NCI-H748 treated with DMSO at 0.1 percent for 48 hours (cell line): Measurements from ENCODE around the gene TNP2.
A peak's percentile ranks its signal among the peaks of the same experiment; 100 is the strongest.

Source experiments
- DNase-seq: peaks from one replicate; lab custom pipeline; 2025; lab: John Stamatoyannopoulos, UW

Gene TNP2

GRCh38 chr16:11268921-11269375 is at the start of gene TNP2:
TSS of gene TNP2 (minus strand) at chr16:11269325. CDS start at chr16:11269262, 63 bp downstream.
- no peak for DNase-seq

GRCh38 chr16:11318817-11319216 is 49.7 kb upstream of the TNP2 start:
- DNase-seq = no peak

- DNase-seq = no peak
Observed at GRCh38 chr16:11316331-11317015, 47.3 kb upstream of the TNP2 start.

- DNase-seq = no peak
Observed at GRCh38 chr16:11315510-11315909, 46.4 kb upstream of the TNP2 start.

GRCh38 chr16:11314309-11314894 is 45.3 kb upstream of the TNP2 start:
- no peak for DNase-seq

- DNase-seq = no peak
Observed at GRCh38 chr16:11313493-11314308, 44.6 kb upstream of the TNP2 start.

GRCh38 chr16:11312718-11313492 is 43.8 kb upstream of the TNP2 start:
- DNase-seq = no peak

- no peak for DNase-seq
Observed at GRCh38 chr16:11310997-11311561, 42.0 kb upstream of the TNP2 start.

GRCh38 chr16:11310634-11310977 is 41.5 kb upstream of the TNP2 start:
- no peak for DNase-seq

- DNase-seq = no peak
Observed at GRCh38 chr16:11309895-11310633, 40.9 kb upstream of the TNP2 start.

- no peak for DNase-seq
Observed at GRCh38 chr16:11308493-11309283, 39.6 kb upstream of the TNP2 start.

GRCh38 chr16:11307639-11308492 is 38.7 kb upstream of the TNP2 start:
- no peak for DNase-seq

GRCh38 chr16:11306997-11307638 is 38.0 kb upstream of the TNP2 start:
- DNase-seq = no peak

- DNase-seq = no peak
Observed at GRCh38 chr16:11306381-11306780, 37.3 kb upstream of the TNP2 start.

GRCh38 chr16:11303405-11304138 is 34.4 kb upstream of the TNP2 start:
- DNase-seq = no peak

GRCh38 chr16:11302977-11303376 is 33.9 kb upstream of the TNP2 start:
- peak; percentile 4 for DNase-seq

- no peak for DNase-seq
Observed at GRCh38 chr16:11301645-11302501, 32.7 kb upstream of the TNP2 start.
